Brain microvascular endothelial cell (primary cell): ENCODE data around the gene ARHGEF37.

Experiments
- DNase-seq: peaks from one replicate; pipeline ENCODE4 v3.0.0-alpha.2; 2020
- H3K27ac ChIP-seq: fragments of 250-450 bp; sonication (Bioruptor Pico); 2 replicates; pipeline ENCODE4 v1.5.1; 2020; ENCODE audit warnings: mild to moderate bottlenecking, moderate library complexity
- H3K27me3 ChIP-seq: fragments of 250-450 bp; sonication (Bioruptor Pico); replicated peaks from 2 replicates; pipeline ENCODE4 v1.5.1; 2020; ENCODE audit warnings: mild to moderate bottlenecking
- H3K36me3 ChIP-seq: fragments of 250-450 bp; sonication (Bioruptor Pico); replicated peaks from 2 replicates; pipeline ENCODE4 v1.5.1; 2020; ENCODE audit warnings: mild to moderate bottlenecking
- H3K4me3 ChIP-seq: 2 replicates; pipeline ENCODE4 v1.5.1; 2011; ENCODE audit warnings: low read depth, mild to moderate bottlenecking, control low read depth, low read length, moderate library complexity
- in situ Hi-C: cut with HindIII; loops from 2 replicates; pipeline ENCODE4 v1.10.0; 2017; ENCODE audit warnings: low sequenced_read_pairs, low pct_ligation_motif_present
- TF ChIP-seq, protein P1 (sequence below): IDR thresholded peaks from 2 replicates; pipeline ENCODE4 v1.5.1; 2011; ENCODE audit warnings: low read depth, mild to moderate bottlenecking, moderate library complexity, low read length, control low read depth, inconsistent platforms; ENCODE audit errors: missing control alignments

Gene ARHGEF37

DNA sequence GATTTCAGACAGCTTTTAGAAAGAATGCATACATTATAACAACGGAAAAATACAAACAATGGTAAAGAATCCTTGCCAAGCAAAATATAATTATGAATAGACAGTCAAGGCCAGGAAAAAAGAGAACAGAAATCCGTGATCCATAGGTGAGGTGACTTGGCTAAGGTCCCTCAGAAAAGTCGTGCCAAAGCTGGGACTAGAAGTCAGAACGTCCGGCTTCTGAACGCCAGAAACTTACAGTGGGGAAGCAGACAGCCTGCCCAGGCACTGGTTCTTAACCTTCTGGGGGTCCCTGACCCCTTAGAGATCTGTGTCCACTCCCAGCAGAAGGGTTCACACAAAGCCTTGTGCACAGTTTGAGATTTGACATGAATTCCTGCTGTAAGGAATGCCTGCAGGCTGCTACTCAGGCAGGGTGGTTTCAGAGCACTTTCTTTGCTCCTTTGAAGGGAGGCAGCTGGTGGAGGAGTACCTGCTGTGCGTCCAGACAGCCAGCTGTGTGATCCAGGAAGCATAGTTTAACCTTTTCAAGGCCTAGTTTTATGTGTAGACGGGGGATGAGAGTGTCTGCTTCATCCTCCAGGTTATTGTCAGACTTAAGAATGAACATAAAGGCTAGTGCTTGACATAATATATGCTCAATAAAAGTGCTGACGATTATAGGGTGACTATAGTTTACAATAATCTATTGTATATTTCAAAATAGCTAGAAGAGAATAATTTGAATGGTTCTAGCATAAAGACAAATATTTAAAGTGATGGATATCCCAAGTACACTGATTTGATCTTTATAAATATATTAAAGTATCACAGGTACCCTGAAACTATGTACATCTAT lies 852 bp downstream of the ARHGEF37 start:
- Histone ChIP-seq H3K27me3 (no peaks in the 10 kb centered on the region), H3K36me3 (no peaks in the 10 kb centered on the region), H3K27ac (no peak overlapping the region), H3K4me3 (no peak overlapping the region)
- in situ Hi-C loops: no loop called here
- no peak for DNase-seq
- TF ChIP-seq, protein P1, sequence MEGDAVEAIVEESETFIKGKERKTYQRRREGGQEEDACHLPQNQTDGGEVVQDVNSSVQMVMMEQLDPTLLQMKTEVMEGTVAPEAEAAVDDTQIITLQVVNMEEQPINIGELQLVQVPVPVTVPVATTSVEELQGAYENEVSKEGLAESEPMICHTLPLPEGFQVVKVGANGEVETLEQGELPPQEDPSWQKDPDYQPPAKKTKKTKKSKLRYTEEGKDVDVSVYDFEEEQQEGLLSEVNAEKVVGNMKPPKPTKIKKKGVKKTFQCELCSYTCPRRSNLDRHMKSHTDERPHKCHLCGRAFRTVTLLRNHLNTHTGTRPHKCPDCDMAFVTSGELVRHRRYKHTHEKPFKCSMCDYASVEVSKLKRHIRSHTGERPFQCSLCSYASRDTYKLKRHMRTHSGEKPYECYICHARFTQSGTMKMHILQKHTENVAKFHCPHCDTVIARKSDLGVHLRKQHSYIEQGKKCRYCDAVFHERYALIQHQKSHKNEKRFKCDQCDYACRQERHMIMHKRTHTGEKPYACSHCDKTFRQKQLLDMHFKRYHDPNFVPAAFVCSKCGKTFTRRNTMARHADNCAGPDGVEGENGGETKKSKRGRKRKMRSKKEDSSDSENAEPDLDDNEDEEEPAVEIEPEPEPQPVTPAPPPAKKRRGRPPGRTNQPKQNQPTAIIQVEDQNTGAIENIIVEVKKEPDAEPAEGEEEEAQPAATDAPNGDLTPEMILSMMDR: no peak

DNA sequence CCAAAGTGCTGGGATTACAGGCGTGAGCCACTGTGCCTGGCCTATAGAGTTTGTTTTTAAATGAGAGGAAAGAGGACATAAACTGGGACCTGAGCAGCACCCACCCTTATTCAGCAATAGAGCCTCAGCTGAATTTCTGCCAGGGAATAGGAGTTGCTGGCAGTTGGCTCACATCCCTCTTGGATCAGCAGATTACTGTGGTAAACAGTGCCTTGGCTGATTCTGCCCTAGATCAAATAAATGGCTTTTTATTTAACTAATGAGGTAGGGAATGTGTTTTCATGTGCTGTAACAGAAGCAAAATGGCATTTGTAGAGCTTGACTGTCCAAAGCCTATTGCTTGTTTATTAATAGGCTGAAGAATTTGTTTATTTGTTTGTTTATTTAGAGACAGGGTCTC lies 2.1 kb downstream of the ARHGEF37 start:
- in situ Hi-C loops: no loop called here
- TF ChIP-seq, protein P1: no peak
- Histone ChIP-seq H3K4me3 (no peak overlapping the region), H3K27ac (no peak overlapping the region), H3K36me3 (no peaks in the 10 kb centered on the region), H3K27me3 (no peaks in the 10 kb centered on the region)
- no peak for DNase-seq

- DNase-seq: no peak
- Histone ChIP-seq H3K4me3 (no peak overlapping the region), H3K36me3 (no peaks in the 10 kb centered on the region), H3K27ac (no peak overlapping the region), H3K27me3 (no peaks in the 10 kb centered on the region)
- in situ Hi-C loops: no loop called here
- TF ChIP-seq, protein P1: no peak
Observed at GRCh38 chr5:149584121-149584520, 2.8 kb downstream of the ARHGEF37 start.

- Histone ChIP-seq H3K4me3 (no peak overlapping the region), H3K36me3 (no peaks in the 10 kb centered on the region), H3K27me3 (no peaks in the 10 kb centered on the region), H3K27ac (no peak overlapping the region)
- TF ChIP-seq, protein P1: no peak
- in situ Hi-C loops: no loop called here
- no peak for DNase-seq
Observed at GRCh38 chr5:149585910-149586309, 4.6 kb downstream of the ARHGEF37 start.

- H3K4me3 ChIP-seq: no peak overlapping the region
- no peak overlapping the region for H3K27ac ChIP-seq
- no peaks in the 10 kb centered on the region for H3K27me3 ChIP-seq
- TF ChIP-seq, protein P1: no peak
- H3K36me3 ChIP-seq: no peaks in the 10 kb centered on the region
- DNase-seq: no peak
- in situ Hi-C loops: no loop called here
Observed at GRCh38 chr5:149586708-149587318, 5.5 kb downstream of the ARHGEF37 start.
